IPS-18a (cell line): Measurements from ENCODE around the gene HRK.

Experiments
- H3K27ac ChIP-seq: one replicate; pipeline ENCODE4 v1.5.1; 2013; ENCODE audit warnings: low read length
- H3K27me3 ChIP-seq: one replicate; pipeline ENCODE4 v1.6.1; 2013; ENCODE audit warnings: mild to moderate bottlenecking, low read length; ENCODE audit not compliant: control insufficient read depth, insufficient read depth
- H3K36me3 ChIP-seq: one replicate; pipeline ENCODE4 v1.6.1; 2013; ENCODE audit warnings: low read depth, low read length; ENCODE audit not compliant: control insufficient read depth
- H3K4me1 ChIP-seq: one replicate; pipeline ENCODE4 v1.6.1; 2013; ENCODE audit warnings: low read depth, low read length; ENCODE audit not compliant: control insufficient read depth
- H3K4me3 ChIP-seq: one replicate; pipeline ENCODE4 v1.5.1; 2013; ENCODE audit warnings: low read length
- H3K9ac ChIP-seq: one replicate; pipeline ENCODE4 v1.6.1; 2013; ENCODE audit warnings: mild to moderate bottlenecking, low read length, moderate library complexity
- H3K9me3 ChIP-seq: one replicate; pipeline ENCODE4 v1.6.1; 2013; ENCODE audit warnings: low read depth, low read length; ENCODE audit not compliant: control insufficient read depth

HRK gene

GRCh38 chr12:116881325-116881876, at the start of gene HRK:
Gene HRK (minus strand): TSS chr12:116881441. CDS start chr12:116881307, 134 bp downstream.
- H3K9me3 ChIP-seq = no peaks in the 10 kb centered on the region
- H3K36me3 ChIP-seq = no peaks in the 10 kb centered on the region
- peaks cover 23% of the 10 kb centered on the region for H3K4me1 ChIP-seq
- no peak within 1 kb of the TSS for H3K27ac ChIP-seq
- H3K4me3 ChIP-seq = peak within 1 kb of the TSS; percentile 75
- peak within 1 kb of the TSS; percentile 43 for H3K9ac ChIP-seq
- peaks cover 77% of the 10 kb centered on the region for H3K27me3 ChIP-seq

- Histone ChIP-seq H3K36me3 (peaks cover 11% of the 10 kb centered on the region), H3K27me3 (no peaks in the 10 kb centered on the region), H3K4me3 (no peak overlapping the region), H3K4me1 (no peaks in the 10 kb centered on the region), H3K9me3 (no peaks in the 10 kb centered on the region), H3K27ac (no peak overlapping the region), H3K9ac (no peak overlapping the region)
Measured at GRCh38 chr12:116929885-116930284, 48.6 kb upstream of the HRK start.

- no peak overlapping the region for H3K4me3 ChIP-seq
- no peaks in the 10 kb centered on the region for H3K4me1 ChIP-seq
- H3K9ac ChIP-seq = no peak overlapping the region
- no peaks in the 10 kb centered on the region for H3K9me3 ChIP-seq
- H3K27ac ChIP-seq = no peak overlapping the region
- peaks cover 11% of the 10 kb centered on the region for H3K36me3 ChIP-seq
- H3K27me3 ChIP-seq = no peaks in the 10 kb centered on the region
Measured at GRCh38 chr12:116928504-116928903, 47.3 kb upstream of the HRK start.

GRCh38 chr12:116927244-116927940, 46.2 kb upstream of the HRK start:
- Histone ChIP-seq H3K27me3 (no peaks in the 10 kb centered on the region), H3K9me3 (no peaks in the 10 kb centered on the region), H3K36me3 (peaks cover 11% of the 10 kb centered on the region), H3K27ac (no peak overlapping the region), H3K4me1 (no peaks in the 10 kb centered on the region), H3K9ac (no peak overlapping the region), H3K4me3 (no peak overlapping the region)

GRCh38 chr12:116926283-116927243, 45.3 kb upstream of the HRK start:
- no peaks in the 10 kb centered on the region for H3K9me3 ChIP-seq
- no peaks in the 10 kb centered on the region for H3K4me1 ChIP-seq
- no peaks in the 10 kb centered on the region for H3K27me3 ChIP-seq
- no peak overlapping the region for H3K27ac ChIP-seq
- H3K4me3 ChIP-seq = no peak overlapping the region
- no peak overlapping the region for H3K9ac ChIP-seq
- H3K36me3 ChIP-seq = peaks cover 7% of the 10 kb centered on the region

- Histone ChIP-seq H3K4me3 (no peak overlapping the region), H3K36me3 (peaks cover 7% of the 10 kb centered on the region), H3K27ac (no peak overlapping the region), H3K9ac (no peak overlapping the region), H3K4me1 (no peaks in the 10 kb centered on the region), H3K27me3 (no peaks in the 10 kb centered on the region), H3K9me3 (no peaks in the 10 kb centered on the region)
Measured at GRCh38 chr12:116924558-116925453, 43.6 kb upstream of the HRK start.

- H3K27ac ChIP-seq = no peak overlapping the region
- no peaks in the 10 kb centered on the region for H3K4me1 ChIP-seq
- no peaks in the 10 kb centered on the region for H3K36me3 ChIP-seq
- H3K9me3 ChIP-seq = no peaks in the 10 kb centered on the region
- no peak overlapping the region for H3K9ac ChIP-seq
- H3K4me3 ChIP-seq = no peak overlapping the region
- no peaks in the 10 kb centered on the region for H3K27me3 ChIP-seq
Measured at GRCh38 chr12:116922194-116922897, 41.1 kb upstream of the HRK start.

GRCh38 chr12:116920939-116921338, 39.7 kb upstream of the HRK start:
- H3K4me1 ChIP-seq = no peaks in the 10 kb centered on the region
- H3K4me3 ChIP-seq = no peak overlapping the region
- no peaks in the 10 kb centered on the region for H3K9me3 ChIP-seq
- no peak overlapping the region for H3K9ac ChIP-seq
- H3K27me3 ChIP-seq = no peaks in the 10 kb centered on the region
- H3K27ac ChIP-seq = no peak overlapping the region
- H3K36me3 ChIP-seq = no peaks in the 10 kb centered on the region

- H3K4me1 ChIP-seq = no peaks in the 10 kb centered on the region
- H3K27ac ChIP-seq = no peak overlapping the region
Measured at GRCh38 chr12:116919706-116920485, 38.7 kb upstream of the HRK start.

GRCh38 chr12:116919247-116919661, 38.0 kb upstream of the HRK start:
- no peaks in the 10 kb centered on the region for H3K9me3 ChIP-seq
- no peaks in the 10 kb centered on the region for H3K4me1 ChIP-seq

More at GRCh38 chr12:116919706-116920485, 38.7 kb upstream of the HRK start:
- Histone ChIP-seq H3K9me3 (no peaks in the 10 kb centered on the region), H3K4me3 (no peak overlapping the region), H3K9ac (no peak overlapping the region), H3K36me3 (no peaks in the 10 kb centered on the region), H3K27me3 (no peaks in the 10 kb centered on the region)

More at GRCh38 chr12:116919247-116919661, 38.0 kb upstream of the HRK start:
- no peaks in the 10 kb centered on the region for H3K27me3 ChIP-seq
- no peak overlapping the region for H3K4me3 ChIP-seq
- no peaks in the 10 kb centered on the region for H3K36me3 ChIP-seq
- no peak overlapping the region for H3K27ac ChIP-seq
- H3K9ac ChIP-seq = no peak overlapping the region
